ENCODE measurements around the gene TMEM45A.
"Not testable (repeated sequence)": the region's sequence is repeated elsewhere in the genome, so short reads cannot be mapped to it uniquely, and the experiment has no call there.

The TMEM45A gene, protein sequence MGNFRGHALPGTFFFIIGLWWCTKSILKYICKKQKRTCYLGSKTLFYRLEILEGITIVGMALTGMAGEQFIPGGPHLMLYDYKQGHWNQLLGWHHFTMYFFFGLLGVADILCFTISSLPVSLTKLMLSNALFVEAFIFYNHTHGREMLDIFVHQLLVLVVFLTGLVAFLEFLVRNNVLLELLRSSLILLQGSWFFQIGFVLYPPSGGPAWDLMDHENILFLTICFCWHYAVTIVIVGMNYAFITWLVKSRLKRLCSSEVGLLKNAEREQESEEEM

DNA sequence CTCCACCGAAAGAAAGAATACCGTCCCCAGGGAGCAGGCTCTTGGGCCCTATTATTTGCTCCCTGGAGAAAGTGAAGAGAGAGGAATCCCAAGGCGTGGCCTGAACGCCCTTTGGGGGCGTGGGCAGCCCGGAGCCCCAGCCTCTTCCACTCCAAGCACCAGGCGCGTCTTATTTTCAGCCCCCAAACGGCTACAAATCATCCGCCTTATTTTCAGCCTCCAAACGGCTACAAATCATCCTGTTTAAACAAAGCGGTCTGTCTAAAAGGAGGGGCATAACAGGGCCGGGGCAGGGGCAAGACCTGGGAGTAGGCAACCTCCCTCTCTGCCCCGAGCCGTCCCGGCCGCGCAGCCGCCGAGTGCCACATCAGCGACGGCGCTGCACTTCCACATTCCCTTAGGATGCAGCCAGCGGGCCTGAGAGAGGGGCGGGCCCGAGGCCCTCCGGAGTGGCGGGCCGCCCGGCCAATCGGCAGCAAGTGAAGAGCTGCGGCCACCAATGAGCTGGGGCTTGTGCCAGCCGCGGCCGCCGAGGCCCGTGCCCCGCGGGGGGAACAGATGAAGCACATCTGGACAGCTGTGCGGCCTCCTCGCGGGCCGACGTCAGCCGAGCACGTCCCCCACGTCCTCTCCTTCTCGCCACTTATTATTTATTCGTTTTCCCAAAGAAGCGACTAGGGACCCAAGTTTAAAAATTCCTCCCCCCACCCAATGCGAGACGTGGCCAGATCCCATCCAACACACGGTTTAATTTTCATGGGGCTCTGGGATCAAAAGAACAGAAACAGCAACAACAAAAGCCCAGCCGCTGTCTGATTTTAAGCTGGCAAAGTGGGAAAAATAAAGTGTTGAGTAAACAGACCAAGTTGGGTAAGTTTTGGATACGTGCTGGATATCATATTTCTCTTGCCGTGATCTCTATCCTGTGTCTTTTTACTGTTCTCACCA is at the start of gene TMEM45A:
TMEM45A (plus strand) TSS at position 561 of the 948 bp plus-strand sequence. CDS start 62,593 bp downstream, outside the sequence.
- DNase-seq (ENCODE audit: low spot score), result peak; percentile 82

DNA sequence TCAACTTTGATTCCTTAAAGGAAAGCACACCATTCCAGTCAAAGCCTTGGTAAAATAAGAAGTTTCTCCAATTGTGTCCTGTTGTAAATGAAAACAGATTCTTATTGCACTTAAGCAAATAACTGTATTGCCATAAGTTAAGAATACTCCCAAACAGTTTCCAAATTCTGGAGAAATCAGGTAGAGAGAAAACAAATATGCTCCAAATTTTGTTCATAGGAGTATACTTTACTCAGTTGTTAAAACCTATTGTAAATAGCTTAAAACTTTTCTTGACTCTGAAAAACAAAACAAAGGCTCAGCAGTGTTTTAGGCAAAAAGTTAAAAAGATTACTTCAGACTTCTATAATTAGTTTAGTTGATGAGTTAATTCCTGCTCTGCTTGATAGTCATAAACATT is 48.7 kb upstream of the TMEM45A start:
- no peak for DNase-seq (ENCODE audit: low spot score)

DNA sequence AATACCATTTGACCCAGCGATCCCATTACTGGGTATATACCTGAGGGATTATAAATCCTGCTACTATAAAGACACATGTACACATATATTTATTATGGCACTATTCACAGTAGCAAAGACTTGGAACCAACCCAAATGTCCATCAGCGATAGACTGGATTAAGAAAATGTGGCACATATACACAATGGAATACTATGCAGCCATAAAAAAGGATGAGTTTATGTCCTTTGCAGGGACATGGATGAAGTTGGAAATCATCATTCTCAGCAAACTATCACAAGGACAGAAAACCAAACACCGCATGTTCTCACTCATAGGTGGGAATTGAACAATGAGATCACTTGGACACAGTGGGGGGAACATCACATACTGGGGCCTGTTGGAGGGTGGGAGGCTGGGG is 45.4 kb upstream of the TMEM45A start:
- not testable (repeated sequence) for DNase-seq (ENCODE audit: low spot score)

DNA sequence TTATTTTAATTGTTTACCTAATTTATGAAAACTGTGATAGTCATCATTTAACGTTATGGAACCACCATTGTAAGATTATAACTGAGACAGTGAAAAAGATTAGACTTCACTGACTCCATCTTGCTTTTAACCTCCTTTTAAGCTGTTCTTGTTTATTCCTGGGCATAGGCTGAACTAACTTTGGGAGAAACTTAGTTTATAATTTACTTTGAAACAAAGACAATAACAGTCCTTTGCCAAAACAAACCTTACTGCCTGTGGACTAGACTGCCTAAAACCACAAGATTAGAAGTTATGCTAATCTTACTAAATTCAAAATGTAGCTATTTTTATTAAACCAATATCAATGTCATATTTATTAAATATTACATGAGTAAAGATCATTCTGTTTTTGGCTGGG is 44.3 kb upstream of the TMEM45A start:
- DNase-seq (ENCODE audit: low spot score), result no peak

DNA sequence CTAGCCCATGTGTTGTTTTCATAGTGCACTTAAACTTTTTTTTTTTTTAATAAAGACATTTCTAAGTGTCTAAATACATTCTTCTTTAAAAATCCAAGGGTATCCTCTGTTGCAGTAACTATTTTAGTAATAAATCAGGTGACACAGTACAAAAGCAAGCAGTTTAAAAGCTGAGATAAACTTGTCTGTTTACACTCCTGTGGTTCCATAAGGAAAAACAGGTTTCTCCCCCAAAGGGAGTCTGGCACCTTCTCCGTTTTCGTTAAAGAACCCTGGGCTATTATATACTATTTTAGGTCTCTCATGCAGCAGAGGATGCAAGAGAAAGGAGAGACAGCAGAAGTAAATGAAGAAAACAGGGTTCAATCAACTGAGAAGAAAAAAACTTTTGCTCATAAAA is 43.2 kb upstream of the TMEM45A start:
- no peak for DNase-seq (ENCODE audit: low spot score)

DNA sequence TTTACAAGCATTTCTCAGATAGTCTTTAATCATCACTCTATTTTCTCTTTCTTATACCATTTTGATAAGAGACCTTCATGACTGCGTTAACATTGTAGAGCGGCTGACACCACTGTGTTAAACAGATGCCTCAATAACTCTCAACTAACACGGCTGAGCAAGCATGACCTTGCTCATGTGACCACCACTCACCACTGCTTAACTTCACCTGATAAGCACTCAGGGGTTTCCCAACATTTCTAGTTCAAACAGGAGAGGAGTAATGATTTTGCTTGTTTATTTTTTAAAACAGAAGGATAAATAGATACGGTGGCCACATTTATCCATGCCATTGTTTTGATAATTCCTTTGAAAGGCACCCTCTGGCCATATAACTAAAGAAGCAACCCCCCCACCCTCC is 37.7 kb upstream of the TMEM45A start:
- no peak for DNase-seq (ENCODE audit: low spot score)

DNA sequence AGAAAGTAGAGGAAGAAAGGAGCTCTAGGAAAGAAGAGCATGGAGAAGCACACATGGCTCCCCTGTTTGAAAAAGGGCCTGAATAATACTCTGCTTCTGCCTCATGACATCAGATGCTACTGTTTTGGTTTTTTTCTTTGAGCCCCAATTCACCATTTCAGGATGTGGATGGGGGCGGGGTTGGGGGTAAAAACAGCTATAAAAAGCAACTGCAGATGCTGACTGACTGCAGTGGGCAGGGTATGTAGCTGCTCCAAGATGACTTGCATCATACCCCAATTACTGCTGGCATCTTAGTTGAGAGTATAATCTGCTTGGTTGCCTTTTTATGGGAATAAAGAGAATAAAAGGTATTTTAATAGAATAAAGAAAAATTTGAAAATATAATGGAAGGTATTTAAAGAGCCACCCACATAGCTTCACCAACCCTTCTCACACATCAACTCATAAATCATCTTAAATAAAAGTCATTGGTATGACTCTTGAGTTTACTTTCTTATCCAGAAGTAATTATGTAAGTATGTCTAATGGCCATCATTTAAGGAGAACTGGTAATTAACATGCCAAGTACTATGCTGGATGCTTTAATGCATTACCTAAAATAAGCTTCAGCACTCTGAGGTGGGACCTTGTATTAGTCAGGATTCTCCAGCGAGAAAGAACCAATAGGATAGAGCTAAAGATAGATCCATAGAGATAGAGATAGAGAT is 36.4 kb upstream of the TMEM45A start:
- DNase-seq (ENCODE audit: low spot score), result no peak

DNA sequence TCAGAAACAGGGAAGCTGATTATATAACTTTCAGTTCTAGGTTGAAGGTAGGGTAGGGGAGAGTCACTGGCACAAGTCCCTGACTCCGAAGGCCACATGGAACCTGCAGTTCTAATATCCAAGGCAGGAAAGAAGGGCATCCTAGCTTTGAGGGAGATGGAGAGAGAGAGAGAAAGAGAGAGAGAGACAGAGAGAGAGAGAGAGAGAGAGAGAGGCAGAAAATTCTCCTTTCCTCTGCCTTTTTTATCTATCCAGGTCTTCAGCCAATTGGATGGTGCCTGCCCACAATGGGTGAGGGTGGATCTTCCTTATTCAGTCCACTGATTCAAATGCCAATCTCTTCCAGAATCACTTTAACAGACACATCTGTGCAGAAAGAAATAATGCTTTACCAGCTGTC is 35.7 kb upstream of the TMEM45A start:
- no peak for DNase-seq (ENCODE audit: low spot score)

DNA sequence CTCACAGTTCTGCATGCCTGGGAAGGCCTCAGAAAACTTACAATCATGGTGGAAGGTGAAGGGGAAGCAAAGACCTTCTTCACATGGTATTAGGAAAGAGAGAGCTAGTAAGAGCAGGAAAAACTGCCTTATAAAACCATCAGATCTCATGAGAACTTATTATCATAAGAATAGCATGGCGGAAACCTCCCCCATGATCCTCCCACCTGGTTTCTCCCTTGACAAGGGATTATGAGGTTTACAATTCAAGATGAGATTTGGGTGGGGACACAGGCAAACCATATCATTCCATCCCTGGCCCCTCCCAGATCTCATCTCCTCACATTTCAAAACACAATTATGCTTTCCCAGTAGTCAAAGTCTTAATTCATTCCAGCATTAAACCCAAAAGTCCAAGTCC is 34.6 kb upstream of the TMEM45A start:
- DNase-seq (ENCODE audit: low spot score), result no peak

DNA sequence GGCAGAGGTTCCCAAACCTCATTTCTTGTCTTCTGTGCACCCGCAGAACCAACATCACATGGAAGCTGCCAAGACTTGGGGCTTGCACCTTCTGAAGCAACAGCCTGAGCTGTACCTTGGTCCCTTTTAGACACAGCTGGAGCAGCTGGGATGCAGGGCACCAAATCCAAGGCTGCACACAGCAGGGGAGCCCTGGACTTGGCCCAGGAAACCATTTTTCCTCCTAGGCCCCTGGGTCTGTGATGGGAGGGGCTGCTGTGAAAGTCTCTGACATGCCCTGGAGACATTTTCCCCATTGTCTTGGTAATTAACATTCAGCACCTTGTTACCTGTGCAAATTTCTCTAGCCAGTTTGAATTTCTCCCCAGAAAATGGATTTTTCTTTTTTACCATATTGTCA is 33.6 kb upstream of the TMEM45A start:
- no peak for DNase-seq (ENCODE audit: low spot score)

DNA sequence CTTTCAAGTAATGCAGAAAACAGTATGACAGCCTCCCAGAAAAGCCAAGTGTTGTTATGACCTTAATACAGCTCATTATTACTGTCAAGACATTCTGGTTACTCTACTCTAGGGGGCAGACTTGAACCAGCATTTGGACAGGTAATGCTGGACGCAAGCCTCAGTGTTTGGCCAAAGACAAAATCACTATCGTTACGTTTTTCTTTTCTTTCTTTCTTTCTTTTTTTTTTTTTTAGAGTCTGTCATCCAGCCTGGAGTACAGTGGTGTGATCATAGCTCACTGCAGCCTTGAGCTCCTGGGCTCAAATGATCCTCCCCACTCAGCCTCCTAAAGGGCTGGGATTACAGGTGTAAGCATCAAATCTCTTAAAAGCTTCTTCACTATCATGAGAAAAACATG is 29.4 kb upstream of the TMEM45A start:
- peak; percentile 39 for DNase-seq (ENCODE audit: low spot score)

DNA sequence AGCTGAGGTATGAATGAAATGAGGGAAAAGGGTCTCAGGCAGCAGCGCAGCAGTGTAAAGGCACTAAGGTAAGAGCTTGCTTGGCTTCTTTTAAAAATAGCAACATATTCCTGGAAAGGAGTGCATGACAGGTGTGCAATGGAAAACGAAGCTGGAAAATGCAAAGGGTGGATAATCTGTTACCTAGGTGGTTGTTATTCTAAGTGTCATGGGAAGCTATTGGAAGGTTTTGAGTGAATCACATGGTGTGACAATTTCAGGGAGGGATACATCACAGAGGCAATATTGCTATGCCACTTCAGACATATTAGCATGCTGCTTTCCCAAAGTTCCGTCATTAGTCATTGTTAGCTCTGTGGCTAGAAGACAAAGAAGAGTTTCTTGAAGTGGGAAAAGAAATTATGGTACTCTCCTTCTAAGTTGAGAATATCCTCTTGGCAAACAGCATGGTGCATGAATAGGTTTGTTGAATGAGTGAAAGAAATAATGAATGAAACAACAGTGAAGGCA is 28.7 kb upstream of the TMEM45A start:
- no peak for DNase-seq (ENCODE audit: low spot score)

DNA sequence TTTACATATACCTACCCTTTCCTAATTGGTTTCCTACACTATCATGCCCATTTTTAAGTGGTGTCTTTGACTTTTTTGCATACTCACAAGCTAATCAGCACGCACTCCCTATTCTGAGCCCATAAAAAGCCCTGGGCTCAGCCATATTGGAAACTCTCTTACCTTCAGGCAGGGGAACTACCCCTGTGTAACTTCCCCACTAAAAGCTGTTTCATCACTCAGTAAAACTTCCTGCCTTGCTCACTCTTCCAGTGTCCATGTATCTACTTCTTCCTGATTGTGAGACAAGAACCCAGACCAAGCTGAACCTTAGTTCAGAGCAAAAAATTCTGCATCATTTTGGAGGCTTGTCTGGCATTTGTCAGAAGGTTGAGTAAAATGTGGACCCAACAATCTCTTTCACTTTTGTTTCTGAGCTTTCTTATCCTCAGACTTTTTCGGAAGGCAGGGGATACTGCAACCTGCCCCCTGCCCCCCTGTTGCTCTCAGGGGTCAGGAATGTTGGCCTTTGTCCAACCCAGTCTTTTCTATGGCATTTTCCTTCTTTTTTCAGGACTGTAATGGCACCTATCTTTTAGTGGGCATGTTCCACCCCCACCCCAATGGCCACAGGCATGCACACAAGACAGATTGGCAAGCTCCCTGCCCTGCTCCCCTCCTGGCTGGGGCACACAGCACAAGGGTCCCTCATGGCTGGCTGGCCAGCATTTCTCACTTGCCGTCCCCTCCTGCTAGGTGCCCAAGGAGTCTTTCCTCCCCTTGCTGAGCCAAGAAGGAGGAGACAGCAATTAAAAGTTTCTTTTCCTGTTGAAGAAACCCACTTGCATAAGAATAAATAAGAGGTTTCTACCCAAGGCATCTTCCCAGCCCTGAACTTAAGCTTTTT is 26.3 kb upstream of the TMEM45A start:
- DNase-seq (ENCODE audit: low spot score), result no peak

DNA sequence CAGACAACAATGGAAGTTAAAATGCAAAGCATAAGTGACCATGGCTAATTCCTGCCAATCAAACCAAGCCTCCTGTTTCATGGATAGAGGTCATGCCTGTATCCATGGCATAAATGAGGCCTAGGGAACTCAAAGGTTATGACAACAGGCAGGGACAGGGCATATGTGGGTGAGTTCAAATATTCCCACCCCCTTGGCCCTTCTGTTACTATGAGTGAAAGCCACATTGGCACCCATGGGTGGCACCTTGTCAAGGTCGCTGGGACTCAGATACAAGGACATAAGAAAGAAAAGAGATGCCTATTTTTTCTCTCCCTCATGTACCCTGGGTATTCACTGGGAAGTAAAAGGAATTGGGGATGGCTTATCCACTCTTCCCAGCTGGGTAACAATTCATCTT is 25.3 kb upstream of the TMEM45A start:
- DNase-seq (ENCODE audit: low spot score), result no peak

DNA sequence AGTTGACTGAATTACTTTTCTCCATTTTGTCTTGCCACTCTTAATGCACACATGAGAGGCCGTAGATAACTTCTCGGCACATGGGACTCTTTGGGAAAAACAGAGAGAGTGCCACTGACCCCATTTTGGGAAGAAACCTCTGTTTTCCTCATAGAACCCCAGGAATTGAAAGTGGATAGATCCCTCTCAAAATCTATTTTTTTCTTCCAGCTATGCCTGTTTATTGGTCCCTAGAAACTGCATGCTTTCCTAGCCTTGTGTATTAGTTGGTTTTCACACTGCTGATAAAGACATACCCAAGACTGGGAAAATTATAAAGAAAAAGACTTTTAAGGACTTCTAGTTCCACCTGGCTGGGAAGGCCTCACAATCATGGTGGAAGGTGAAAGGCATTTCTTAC is 23.7 kb upstream of the TMEM45A start:
- no peak for DNase-seq (ENCODE audit: low spot score)

DNA sequence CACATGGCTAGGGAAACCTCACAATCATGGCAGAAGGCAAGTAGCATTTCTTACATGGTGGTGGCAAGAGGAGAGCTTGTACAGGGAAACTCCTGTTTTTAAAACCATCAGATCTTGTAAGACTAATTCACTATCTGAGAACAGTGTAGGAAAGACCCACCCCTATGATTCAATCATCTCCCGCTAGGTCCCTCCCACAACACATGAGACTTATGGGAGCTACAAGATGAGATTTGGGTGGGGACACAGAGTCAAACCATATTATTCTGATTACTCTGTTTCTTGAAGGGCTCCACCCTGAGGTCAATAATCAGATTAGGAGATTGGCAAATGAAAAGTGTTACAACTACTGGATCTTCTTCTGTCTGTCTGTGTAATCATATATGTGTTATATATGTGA is 21.5 kb upstream of the TMEM45A start:
- no peak for DNase-seq (ENCODE audit: low spot score)

DNA sequence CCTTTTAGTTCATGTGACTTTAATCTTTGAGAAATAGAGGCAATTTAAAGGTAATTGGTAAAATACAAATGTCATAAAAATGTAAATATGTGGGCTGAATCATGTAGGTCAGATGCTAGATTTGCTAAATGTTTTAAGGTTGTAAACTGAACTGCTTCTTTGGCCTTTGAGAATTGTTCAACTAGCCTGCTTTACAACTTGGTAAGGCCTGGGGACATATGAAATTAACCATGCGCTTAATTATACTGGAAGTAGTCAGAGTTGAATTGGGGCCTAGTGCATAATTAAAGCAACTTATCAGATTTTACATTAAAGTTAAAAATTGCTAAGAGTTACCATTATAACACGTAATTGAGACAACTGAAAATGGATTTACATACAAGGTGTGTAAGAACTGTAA is 21.0 kb upstream of the TMEM45A start:
- DNase-seq (ENCODE audit: low spot score), result no peak

DNA sequence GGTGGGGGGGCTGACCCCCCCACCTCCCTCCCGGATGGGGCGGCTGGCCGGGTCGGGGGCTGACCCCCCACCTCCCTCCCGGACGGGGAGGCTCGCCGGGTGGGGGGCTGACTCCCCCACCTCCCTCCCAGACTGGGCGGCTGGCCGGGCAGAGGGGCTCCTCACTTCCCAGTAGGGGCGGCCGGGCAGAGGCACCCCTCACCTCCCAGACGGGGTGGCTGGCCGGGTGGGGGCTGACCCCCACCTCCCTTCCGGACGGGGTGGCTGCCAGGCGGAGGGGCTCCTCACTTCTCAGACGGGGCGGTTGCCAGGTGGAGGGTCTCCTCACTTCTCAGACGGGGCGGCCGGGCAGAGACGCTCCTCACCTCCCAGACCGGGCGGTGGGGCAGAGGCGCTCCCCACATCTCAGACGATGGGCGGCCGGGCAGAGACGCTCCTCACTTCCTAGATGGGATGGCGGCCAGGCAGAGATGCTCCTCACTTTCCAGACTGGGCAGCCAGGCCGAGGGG is 14.5 kb upstream of the TMEM45A start:
- DNase-seq (ENCODE audit: low spot score), result not testable (repeated sequence)

DNA sequence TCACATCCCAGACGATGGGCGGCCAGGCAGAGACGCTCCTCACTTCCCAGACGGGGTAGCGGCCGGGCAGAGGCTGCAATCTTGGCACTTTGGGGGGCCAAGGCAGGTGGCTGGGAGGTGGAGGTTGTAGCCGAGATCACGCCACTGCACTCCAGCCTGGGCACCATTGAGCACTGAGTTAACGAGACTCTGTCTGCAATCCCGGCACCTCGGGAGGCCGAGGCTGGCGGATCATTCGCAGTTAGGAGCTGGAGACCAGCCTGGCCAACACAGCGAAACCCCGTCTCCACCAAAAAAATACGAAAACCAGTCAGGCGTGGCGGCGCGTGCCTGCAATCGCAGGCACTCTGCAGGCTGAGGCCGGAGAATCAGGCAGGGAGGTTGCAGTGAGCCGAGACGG is 13.9 kb upstream of the TMEM45A start:
- DNase-seq (ENCODE audit: low spot score), result not testable (repeated sequence)

DNA sequence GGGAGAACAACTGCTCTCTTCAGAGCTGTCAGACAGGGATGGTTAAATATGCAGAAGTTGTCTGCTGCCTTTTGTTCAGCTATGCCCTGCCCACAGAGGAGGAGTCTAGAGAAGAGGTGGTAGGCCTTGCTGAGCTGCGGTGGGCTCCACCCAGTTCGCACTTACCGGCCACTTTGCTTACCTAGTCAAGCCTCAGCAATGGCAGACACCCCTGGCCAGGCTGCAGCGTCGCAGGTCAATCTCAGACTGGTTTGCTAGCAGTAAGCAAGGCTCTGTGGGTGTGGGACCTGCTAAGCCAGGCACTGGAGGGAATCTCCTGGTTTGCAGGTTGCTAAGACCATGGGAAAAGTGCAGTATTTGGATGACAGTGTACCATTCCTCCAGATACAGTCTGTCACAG is 12.3 kb upstream of the TMEM45A start:
- no peak for DNase-seq (ENCODE audit: low spot score)

DNA sequence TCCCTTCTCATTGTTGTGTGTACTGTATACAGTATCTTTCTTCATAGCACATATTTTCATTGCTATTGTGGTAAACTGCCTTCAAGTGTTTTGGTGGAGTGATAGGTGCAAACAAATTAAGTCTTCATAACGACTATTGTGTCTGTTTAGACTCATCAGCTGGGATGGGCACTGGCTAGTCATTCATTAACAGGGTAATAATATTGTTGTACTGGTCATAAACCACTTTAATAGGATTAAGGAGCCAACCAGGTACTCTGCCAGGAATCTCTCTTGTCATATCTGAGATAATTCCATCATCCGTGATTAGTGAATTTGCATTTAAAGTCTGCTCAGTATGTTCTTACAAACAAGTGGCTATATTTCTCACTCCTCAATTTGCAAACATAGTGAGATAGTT is 10.2 kb upstream of the TMEM45A start:
- no peak for DNase-seq (ENCODE audit: low spot score)
